ENCODE measurements around the gene AMMECR1.

Gene AMMECR1

DNA sequence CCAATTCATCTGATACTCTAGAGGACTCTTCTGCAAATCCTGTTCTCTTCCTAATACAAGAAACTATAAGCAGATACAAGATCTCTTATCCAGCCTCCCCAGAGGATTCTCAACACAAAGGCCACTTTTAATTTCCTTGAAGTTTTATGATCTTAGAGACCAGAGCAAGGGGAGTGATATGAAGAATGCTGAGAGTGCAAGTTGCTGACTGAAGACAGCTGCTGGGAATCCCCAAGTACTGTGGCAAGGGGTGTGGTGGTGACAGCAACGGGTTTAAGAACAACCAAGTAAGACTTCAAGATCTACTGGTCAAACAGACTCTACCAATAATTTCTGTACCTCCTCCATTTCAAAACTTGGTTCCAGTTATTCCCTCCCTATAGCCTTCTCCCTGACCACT lies 7.0 kb downstream of the AMMECR1 start:
- Histone ChIP-seq H3K9ac (ENCODE audit: low read depth, low read length) (no peak overlapping the region), H3K36me3 (ENCODE audit: insufficient read depth, low read length) (no peaks in the 10 kb centered on the region), H3K9me3 (ENCODE audit: insufficient read depth, low read depth, low read length) (no peaks in the 10 kb centered on the region), H3K4me1 (ENCODE audit: insufficient read depth, low read length) (peaks cover 44% of the 10 kb centered on the region), H3K4me3 (ENCODE audit: low read length) (no peak overlapping the region), H3K27ac (ENCODE audit: low read depth, low read length) (no peak overlapping the region), H3K27me3 (ENCODE audit: insufficient read depth, low read length) (no peaks in the 10 kb centered on the region)
- 85% methylated on average over 1 of the region's 1 CpG for WGBS

DNA sequence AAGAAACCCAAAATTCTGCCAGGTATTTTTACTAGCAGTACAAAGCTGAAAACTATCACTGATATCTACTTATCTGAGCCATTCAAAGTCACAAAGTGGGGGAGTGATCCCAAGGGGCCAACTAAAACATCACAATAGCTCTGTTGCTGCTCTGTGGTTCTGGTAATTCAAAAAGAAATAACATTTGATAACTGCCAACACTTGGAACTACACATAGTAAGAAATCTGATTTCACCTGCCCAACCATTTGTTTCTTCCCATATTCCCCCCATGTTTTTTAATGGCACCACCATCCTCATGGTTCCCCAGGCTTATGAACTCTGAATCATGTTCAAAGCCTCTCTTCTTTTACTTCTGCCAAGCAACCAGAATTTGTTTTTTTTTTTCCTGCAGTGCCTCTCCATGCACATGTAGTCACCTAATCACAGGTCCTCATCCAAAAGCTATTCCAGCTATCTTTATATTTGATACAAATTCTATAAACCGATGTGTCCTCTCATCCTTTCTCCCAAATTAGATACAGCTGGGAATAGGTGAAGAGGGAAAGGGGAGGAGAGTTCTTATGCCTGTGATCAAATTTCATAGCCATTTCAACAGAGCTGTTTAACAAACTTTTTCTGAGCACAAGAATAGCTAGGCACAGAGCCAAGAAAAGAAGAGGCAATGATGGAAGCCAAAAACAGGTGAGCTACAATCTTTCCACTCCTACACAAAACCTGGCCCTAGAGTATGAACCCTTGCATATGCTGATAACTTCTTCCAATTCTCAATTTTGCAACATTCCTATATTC lies 7.7 kb downstream of the AMMECR1 start:
- WGBS = no CpG with 5 or more reads among the region's 1 CpG
- no peaks in the 10 kb centered on the region for H3K9me3 ChIP-seq (ENCODE audit: insufficient read depth, low read depth, low read length)
- H3K27ac ChIP-seq (ENCODE audit: low read depth, low read length) = no peak overlapping the region
- H3K4me1 ChIP-seq (ENCODE audit: insufficient read depth, low read length) = peaks cover 44% of the 10 kb centered on the region
- H3K27me3 ChIP-seq (ENCODE audit: insufficient read depth, low read length) = no peaks in the 10 kb centered on the region
- no peaks in the 10 kb centered on the region for H3K36me3 ChIP-seq (ENCODE audit: insufficient read depth, low read length)
- H3K4me3 ChIP-seq (ENCODE audit: low read length) = no peak overlapping the region
- H3K9ac ChIP-seq (ENCODE audit: low read depth, low read length) = no peak overlapping the region

DNA sequence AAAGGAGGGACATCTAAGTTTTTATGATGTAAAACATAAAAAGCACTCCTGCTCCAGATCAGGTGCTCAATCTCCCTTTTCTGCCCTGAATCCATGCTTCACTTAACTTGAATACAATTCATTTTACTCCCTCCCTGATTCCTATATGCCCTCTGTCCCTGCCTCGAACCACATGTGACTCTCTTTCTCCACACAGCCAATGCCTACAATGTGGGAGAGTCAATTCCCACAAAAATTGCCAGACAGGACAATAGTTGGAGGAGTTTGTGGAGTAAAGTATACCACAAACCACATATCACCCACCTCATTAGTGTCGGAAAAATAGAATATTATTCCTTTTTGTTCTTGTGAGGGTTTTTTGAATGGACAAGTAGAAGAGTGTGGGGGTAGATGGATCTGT lies 9.7 kb downstream of the AMMECR1 start:
- Histone ChIP-seq H3K9me3 (ENCODE audit: insufficient read depth, low read depth, low read length) (no peaks in the 10 kb centered on the region), H3K9ac (ENCODE audit: low read depth, low read length) (no peak overlapping the region), H3K27me3 (ENCODE audit: insufficient read depth, low read length) (no peaks in the 10 kb centered on the region), H3K36me3 (ENCODE audit: insufficient read depth, low read length) (no peaks in the 10 kb centered on the region), H3K27ac (ENCODE audit: low read depth, low read length) (no peak overlapping the region), H3K4me1 (ENCODE audit: insufficient read depth, low read length) (peaks cover 34% of the 10 kb centered on the region), H3K4me3 (ENCODE audit: low read length) (no peak overlapping the region)
- WGBS = 100% methylated on average over 1 of the region's 2 CpGs

DNA sequence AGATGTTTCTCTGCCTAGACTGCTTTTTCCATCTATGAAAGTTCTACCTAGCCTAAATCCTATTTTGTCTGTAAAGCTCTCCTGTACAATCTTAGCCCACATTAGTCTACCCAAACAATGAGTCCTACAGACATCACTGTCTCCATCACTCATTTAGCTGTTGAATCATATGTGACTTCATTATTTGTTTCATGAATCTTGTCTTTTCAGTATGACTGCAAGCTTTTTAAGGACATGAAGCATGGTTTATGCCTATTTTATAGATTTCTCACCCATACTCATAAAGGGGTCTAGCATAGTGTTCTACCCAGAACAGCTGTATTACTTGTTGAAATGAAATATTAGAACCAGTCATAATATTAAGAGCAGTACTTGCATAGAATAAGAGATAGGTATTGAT lies 13.0 kb downstream of the AMMECR1 start:
- Histone ChIP-seq H3K9ac (ENCODE audit: low read depth, low read length) (no peak overlapping the region), H3K27ac (ENCODE audit: low read depth, low read length) (no peak overlapping the region), H3K36me3 (ENCODE audit: insufficient read depth, low read length) (no peaks in the 10 kb centered on the region), H3K9me3 (ENCODE audit: insufficient read depth, low read depth, low read length) (no peaks in the 10 kb centered on the region), H3K27me3 (ENCODE audit: insufficient read depth, low read length) (no peaks in the 10 kb centered on the region), H3K4me1 (ENCODE audit: insufficient read depth, low read length) (peaks cover 9% of the 10 kb centered on the region; the same call in 1 of the 2 replicates), H3K4me3 (ENCODE audit: low read length) (no peak overlapping the region)

DNA sequence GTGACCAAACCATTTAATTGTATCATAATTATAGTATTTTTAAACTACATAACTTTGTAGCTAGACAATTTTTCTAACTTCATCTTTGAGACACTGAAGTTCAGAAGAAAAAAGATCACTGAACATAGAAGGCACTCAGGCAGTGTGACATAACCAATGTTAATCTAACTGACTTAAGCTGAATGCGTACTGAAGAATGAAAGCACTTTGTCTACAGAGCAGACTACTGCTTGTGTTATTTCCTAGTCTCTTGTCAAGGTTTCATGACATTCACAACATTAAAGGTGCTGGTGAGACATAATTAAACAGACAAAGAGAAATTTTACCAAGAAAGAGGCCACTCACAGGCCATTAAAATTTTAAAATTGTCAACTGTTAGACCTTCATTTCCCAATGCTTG lies 13.5 kb downstream of the AMMECR1 start:
- H3K27me3 ChIP-seq (ENCODE audit: insufficient read depth, low read length) = no peaks in the 10 kb centered on the region
- H3K9me3 ChIP-seq (ENCODE audit: insufficient read depth, low read depth, low read length) = no peaks in the 10 kb centered on the region
- no peak overlapping the region for H3K27ac ChIP-seq (ENCODE audit: low read depth, low read length)
- no peaks in the 10 kb centered on the region for H3K36me3 ChIP-seq (ENCODE audit: insufficient read depth, low read length)
- no peak overlapping the region for H3K9ac ChIP-seq (ENCODE audit: low read depth, low read length)
- 93% methylated on average over 1 of the region's 1 CpG for WGBS
- no peak overlapping the region for H3K4me3 ChIP-seq (ENCODE audit: low read length)
- H3K4me1 ChIP-seq (ENCODE audit: insufficient read depth, low read length) = peaks cover 5% of the 10 kb centered on the region; the same call in 1 of the 2 replicates

DNA sequence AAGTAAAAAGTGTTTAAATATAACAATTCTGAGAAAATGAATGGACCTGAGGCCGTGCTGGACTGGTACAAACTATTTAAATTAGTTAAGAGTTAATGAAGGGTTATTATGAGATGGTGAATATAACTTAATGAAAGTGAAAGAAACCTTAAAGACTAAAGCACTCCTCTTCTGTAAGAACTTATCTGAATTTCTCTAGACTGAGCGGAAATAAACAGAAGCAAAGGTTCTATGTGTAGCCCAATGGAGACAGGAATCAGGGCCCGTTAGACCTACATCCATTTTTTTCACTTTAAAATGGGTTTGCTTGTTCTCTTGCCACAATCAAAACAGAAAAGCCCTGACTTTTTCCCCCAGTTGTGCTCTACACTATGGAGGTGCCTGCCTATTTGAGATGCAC lies 14.9 kb downstream of the AMMECR1 start:
- WGBS = 92% methylated on average over 3 of the region's 3 CpGs
- H3K36me3 ChIP-seq (ENCODE audit: insufficient read depth, low read length) = no peaks in the 10 kb centered on the region
- no peaks in the 10 kb centered on the region for H3K4me1 ChIP-seq (ENCODE audit: insufficient read depth, low read length)
- H3K9me3 ChIP-seq (ENCODE audit: insufficient read depth, low read depth, low read length) = no peaks in the 10 kb centered on the region
- no peak overlapping the region for H3K9ac ChIP-seq (ENCODE audit: low read depth, low read length)
- H3K4me3 ChIP-seq (ENCODE audit: low read length) = no peak overlapping the region
- no peaks in the 10 kb centered on the region for H3K27me3 ChIP-seq (ENCODE audit: insufficient read depth, low read length)
- no peak overlapping the region for H3K27ac ChIP-seq (ENCODE audit: low read depth, low read length)

DNA sequence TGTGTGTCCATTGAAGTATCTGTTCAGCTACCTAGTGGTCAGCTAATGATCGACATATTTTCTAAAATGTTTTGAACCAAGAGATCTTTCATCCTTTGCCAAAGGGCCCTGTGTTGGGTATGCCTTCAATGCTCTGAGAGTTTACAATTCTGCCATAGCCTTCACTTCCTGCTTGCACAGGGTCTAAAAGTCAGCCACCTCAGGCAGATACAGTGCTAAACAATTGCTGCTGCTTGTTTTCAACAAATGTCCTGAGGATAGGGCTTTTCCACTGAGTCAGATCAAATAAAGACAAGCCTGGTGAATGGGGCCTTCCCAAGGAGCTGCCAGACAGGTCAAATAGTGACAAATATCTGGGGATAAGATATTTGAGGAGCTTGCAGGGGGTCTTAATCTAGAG lies 16.7 kb downstream of the AMMECR1 start:
- Histone ChIP-seq H3K9me3 (ENCODE audit: insufficient read depth, low read depth, low read length) (no peaks in the 10 kb centered on the region), H3K27ac (ENCODE audit: low read depth, low read length) (no peak overlapping the region), H3K4me1 (ENCODE audit: insufficient read depth, low read length) (no peaks in the 10 kb centered on the region), H3K4me3 (ENCODE audit: low read length) (no peak overlapping the region), H3K9ac (ENCODE audit: low read depth, low read length) (no peak overlapping the region), H3K27me3 (ENCODE audit: insufficient read depth, low read length) (no peaks in the 10 kb centered on the region), H3K36me3 (ENCODE audit: insufficient read depth, low read length) (no peaks in the 10 kb centered on the region)
- no CpG with 5 or more reads among the region's 1 CpG for WGBS

DNA sequence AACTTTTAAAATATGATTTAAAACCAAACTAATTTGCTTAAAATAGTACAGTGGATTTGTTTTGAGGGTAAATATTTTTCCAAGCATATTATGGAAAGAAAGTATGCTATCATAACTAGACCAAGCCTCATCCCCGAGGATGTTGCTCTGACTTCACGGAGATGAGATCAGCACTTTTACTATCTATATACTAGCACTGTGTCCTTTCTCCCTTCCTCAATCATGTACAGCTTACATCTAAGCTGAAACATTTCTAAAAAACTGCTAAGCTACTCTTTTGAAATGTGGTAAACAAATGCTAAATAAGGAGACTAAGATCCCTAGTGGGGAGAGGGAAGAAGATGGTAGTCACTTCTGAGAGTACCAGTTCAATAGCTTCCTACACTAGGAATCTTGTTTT lies 23.8 kb downstream of the AMMECR1 start:
- Histone ChIP-seq H3K4me3 (ENCODE audit: low read length) (no peak overlapping the region), H3K9me3 (ENCODE audit: insufficient read depth, low read depth, low read length) (no peaks in the 10 kb centered on the region), H3K27ac (ENCODE audit: low read depth, low read length) (no peak overlapping the region)

DNA sequence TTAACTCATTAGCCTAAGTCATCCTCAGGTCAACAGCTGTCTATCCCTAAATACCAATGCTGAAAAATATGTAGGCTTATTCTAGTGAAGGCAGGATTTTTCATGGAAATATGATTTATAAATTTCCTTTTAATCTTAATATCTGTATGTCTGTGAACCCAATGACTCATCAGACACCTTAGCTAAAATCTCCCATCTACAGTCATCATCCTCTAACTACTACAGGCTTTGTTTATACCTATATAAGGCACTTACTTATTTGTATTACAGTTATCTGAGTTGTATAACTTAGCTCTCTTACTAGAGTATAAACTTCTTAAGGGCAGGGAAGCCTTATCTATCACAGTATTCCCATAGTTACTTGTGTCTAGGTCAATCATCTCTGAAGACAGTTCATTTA lies 24.2 kb downstream of the AMMECR1 start:
- H3K4me3 ChIP-seq (ENCODE audit: low read length) = no peak overlapping the region

More for the DNA sequence above, 23.8 kb downstream of the AMMECR1 start:
- WGBS = 100% methylated on average over 2 of the region's 2 CpGs
- Histone ChIP-seq H3K4me1 (ENCODE audit: insufficient read depth, low read length) (no peaks in the 10 kb centered on the region), H3K27me3 (ENCODE audit: insufficient read depth, low read length) (no peaks in the 10 kb centered on the region), H3K9ac (ENCODE audit: low read depth, low read length) (no peak overlapping the region), H3K36me3 (ENCODE audit: insufficient read depth, low read length) (no peaks in the 10 kb centered on the region)

DNA sequence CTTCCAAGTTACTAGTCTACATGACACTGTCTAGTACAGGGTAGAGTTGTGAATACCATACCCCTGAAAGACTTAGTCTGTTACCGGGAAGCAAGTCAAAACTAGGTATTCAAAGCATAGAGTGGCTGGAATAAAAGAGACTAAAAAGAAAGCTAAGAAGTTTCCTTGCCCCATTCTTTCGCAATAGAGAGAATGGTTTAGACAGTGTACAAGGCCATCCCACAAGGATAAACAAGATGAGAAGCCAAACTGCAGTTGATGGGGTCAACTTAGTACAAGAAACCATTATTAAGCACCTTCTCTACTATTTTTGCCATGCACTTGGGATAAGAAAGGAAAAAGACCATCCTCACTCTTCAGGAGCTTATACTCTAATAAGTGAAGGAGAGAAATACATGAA lies 30.3 kb downstream of the AMMECR1 start:
- no peaks in the 10 kb centered on the region for H3K36me3 ChIP-seq (ENCODE audit: insufficient read depth, low read length)
- no peak overlapping the region for H3K4me3 ChIP-seq (ENCODE audit: low read length)
- no peaks in the 10 kb centered on the region for H3K4me1 ChIP-seq (ENCODE audit: insufficient read depth, low read length)
- H3K27ac ChIP-seq (ENCODE audit: low read depth, low read length) = no peak overlapping the region
- H3K27me3 ChIP-seq (ENCODE audit: insufficient read depth, low read length) = no peaks in the 10 kb centered on the region
- WGBS = 94% methylated on average over 2 of the region's 2 CpGs
- no peak overlapping the region for H3K9ac ChIP-seq (ENCODE audit: low read depth, low read length)
- no peaks in the 10 kb centered on the region for H3K9me3 ChIP-seq (ENCODE audit: insufficient read depth, low read depth, low read length)

More for the DNA sequence above, 24.2 kb downstream of the AMMECR1 start:
- no peaks in the 10 kb centered on the region for H3K36me3 ChIP-seq (ENCODE audit: insufficient read depth, low read length)
- no peak overlapping the region for H3K9ac ChIP-seq (ENCODE audit: low read depth, low read length)
- no peaks in the 10 kb centered on the region for H3K9me3 ChIP-seq (ENCODE audit: insufficient read depth, low read depth, low read length)
- H3K27ac ChIP-seq (ENCODE audit: low read depth, low read length) = no peak overlapping the region
- H3K27me3 ChIP-seq (ENCODE audit: insufficient read depth, low read length) = no peaks in the 10 kb centered on the region
- no peaks in the 10 kb centered on the region for H3K4me1 ChIP-seq (ENCODE audit: insufficient read depth, low read length)

DNA sequence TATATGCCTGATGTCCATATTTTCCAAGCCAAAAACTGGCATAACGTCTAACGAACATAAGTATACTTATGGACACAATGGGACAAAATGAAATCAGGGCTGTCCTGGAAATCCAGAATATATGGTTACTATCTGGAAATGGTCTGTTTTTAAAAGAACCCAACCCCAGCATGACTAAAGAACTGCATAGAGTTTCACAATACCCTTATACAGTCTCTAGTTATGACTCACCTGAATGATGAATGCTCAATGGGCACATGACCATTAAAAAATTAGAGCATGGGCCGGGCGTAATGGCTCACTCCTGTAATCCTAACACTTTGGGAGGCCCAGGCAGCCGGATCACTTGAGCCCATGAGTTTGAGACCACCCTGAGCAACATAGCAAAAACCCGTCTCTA lies 31.8 kb downstream of the AMMECR1 start:
- 91% methylated on average over 6 of the region's 6 CpGs for WGBS
- Histone ChIP-seq H3K27ac (ENCODE audit: low read depth, low read length) (no peak overlapping the region), H3K27me3 (ENCODE audit: insufficient read depth, low read length) (no peaks in the 10 kb centered on the region), H3K4me3 (ENCODE audit: low read length) (no peak overlapping the region), H3K36me3 (ENCODE audit: insufficient read depth, low read length) (no peaks in the 10 kb centered on the region), H3K9me3 (ENCODE audit: insufficient read depth, low read depth, low read length) (no peaks in the 10 kb centered on the region), H3K4me1 (ENCODE audit: insufficient read depth, low read length) (no peaks in the 10 kb centered on the region), H3K9ac (ENCODE audit: low read depth, low read length) (no peak overlapping the region)

DNA sequence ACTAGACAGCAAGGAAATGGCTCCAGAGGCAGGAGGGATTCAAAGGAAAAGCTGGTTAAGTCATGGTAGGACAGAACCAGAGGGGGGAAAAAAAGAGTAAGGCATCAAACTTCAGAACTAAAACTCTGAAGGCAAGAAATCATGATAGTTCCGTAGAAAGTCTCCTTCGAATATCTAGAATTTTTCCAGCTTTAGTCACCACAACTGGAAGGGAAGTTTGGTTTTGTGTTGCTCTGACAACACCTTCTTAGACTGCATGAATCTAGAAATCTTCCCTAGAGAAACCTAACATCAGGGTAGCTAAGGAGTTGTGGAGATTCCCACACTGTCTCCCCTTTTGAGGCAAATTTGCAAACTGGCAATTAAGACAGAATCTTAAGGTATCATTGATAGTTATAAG lies 33.7 kb downstream of the AMMECR1 start:
- WGBS = 69% methylated on average over 2 of the region's 2 CpGs
- Histone ChIP-seq H3K27ac (ENCODE audit: low read depth, low read length) (no peak overlapping the region; the same call in 1 of the 2 replicates), H3K4me1 (ENCODE audit: insufficient read depth, low read length) (no peaks in the 10 kb centered on the region), H3K27me3 (ENCODE audit: insufficient read depth, low read length) (no peaks in the 10 kb centered on the region), H3K36me3 (ENCODE audit: insufficient read depth, low read length) (no peaks in the 10 kb centered on the region), H3K4me3 (ENCODE audit: low read length) (no peak overlapping the region), H3K9me3 (ENCODE audit: insufficient read depth, low read depth, low read length) (no peaks in the 10 kb centered on the region), H3K9ac (ENCODE audit: low read depth, low read length) (no peak overlapping the region)
